ENCODE measurements around the gene MAMSTR. TPM values are rescaled to one million over a fixed set of nuclear protein-coding genes. Genes with fewer than 3 reads are reported as not detected.
A peak's percentile ranks its signal among the peaks of the same experiment; 100 is the strongest.

The MAMSTR gene
- polyA plus RNA-seq, 1 donor (not counting 4 experiments of a cell fraction or from before 2014, with no cell fraction given), result 0.35 TPM

GRCh38 chr19:48728911-48729664 is 9.6 kb upstream of the MAMSTR start:
- H3K4me2 ChIP-seq (ENCODE audit: control insufficient read depth, extremely low read depth, insufficient read depth, low read depth, low read length), result peak overlapping the region; percentile 55
- peak overlapping the region in 2 of 3 experiments; percentile 24 to 56 for H3K4me3 ChIP-seq (ENCODE audit: control insufficient read depth in 2 of 3, extremely low read depth in 1 of 3, insufficient read depth in 2 of 3, low read depth in 1 of 3, low read length in 3 of 3)
- FAIRE-seq (no peak), DNase-seq (ENCODE audit: low read depth, low spot score) (no peak)
- H3K79me2 ChIP-seq (ENCODE audit: control insufficient read depth, insufficient read depth, low read length), result no peaks in the 10 kb centered on the region
- no peaks in the 10 kb centered on the region for H3K27me3 ChIP-seq (ENCODE audit: control insufficient read depth, extremely low read depth, insufficient read depth, low read length)
- H3K36me3 ChIP-seq (ENCODE audit: control insufficient read depth in 2 of 2, extremely low read depth in 1 of 2, insufficient read depth in 2 of 2, low read length in 2 of 2), result peaks cover 0 to 6% of the 10 kb centered on the region in 2 experiments
- dilution Hi-C loops (cut with MboI; ENCODE audit: extremely low pct_ligation_motif_present, low sequenced_read_pairs), result no loop called here
- H2AFZ ChIP-seq (ENCODE audit: control insufficient read depth, low read length), result peak overlapping the region; percentile 46
- peak overlapping the region; percentile 35 for H3K9ac ChIP-seq (ENCODE audit: control insufficient read depth, extremely low read depth, insufficient read depth, low read length)
- peaks cover 14% of the 10 kb centered on the region for H3K4me1 ChIP-seq (ENCODE audit: control insufficient read depth, extremely low read depth, insufficient read depth, low read length)
- H3K9me3 ChIP-seq (ENCODE audit: control insufficient read depth, low read depth, low read length), result no peaks in the 10 kb centered on the region
- no peak overlapping the region for H3K27ac ChIP-seq (ENCODE audit: control insufficient read depth, insufficient read depth, low read length)
- H3K9me1 ChIP-seq (ENCODE audit: control insufficient read depth, extremely low read depth, insufficient read depth, low read length), result no peaks in the 10 kb centered on the region
- H4K20me1 ChIP-seq (ENCODE audit: control insufficient read depth, extremely low read depth, insufficient read depth, low read length), result no peaks in the 10 kb centered on the region
- TF ChIP-seq CTCF (optimal IDR thresholded peaks at IDR 0.05 in 1 of 3, IDR thresholded peaks at IDR 0.05 in 1 of 3, conservative IDR thresholded peaks at IDR 0.05 in 1 of 3; ENCODE audit: extremely low read depth in 1 of 3, insufficient read depth in 2 of 3, low read length in 3 of 3), result peak in 2 of 3 experiments; percentile 4 to 34
- no peak for TF ChIP-seq EZH2 (IDR thresholded peaks at IDR 0.05; ENCODE audit: low read length)

- dilution Hi-C loops (cut with MboI; ENCODE audit: extremely low pct_ligation_motif_present, low sequenced_read_pairs), result no loop called here
- H3K27ac ChIP-seq (ENCODE audit: control insufficient read depth, insufficient read depth, low read length), result no peak overlapping the region
- no peak for FAIRE-seq
Measured at GRCh38 chr19:48726556-48726955, 7.0 kb upstream of the MAMSTR start.

More at GRCh38 chr19:48726556-48726955, 7.0 kb upstream of the MAMSTR start:
- DNase-seq (ENCODE audit: low read depth, low spot score), result no peak
- Histone ChIP-seq H3K4me2 (ENCODE audit: control insufficient read depth, extremely low read depth, insufficient read depth, low read depth, low read length) (no peak overlapping the region), H3K36me3 (ENCODE audit: control insufficient read depth in 2 of 2, extremely low read depth in 1 of 2, insufficient read depth in 2 of 2, low read length in 2 of 2) (peaks cover 0 to 6% of the 10 kb centered on the region in 2 experiments), H3K9me1 (ENCODE audit: control insufficient read depth, extremely low read depth, insufficient read depth, low read length) (no peaks in the 10 kb centered on the region), H3K4me3 (ENCODE audit: control insufficient read depth in 2 of 3, extremely low read depth in 1 of 3, insufficient read depth in 2 of 3, low read depth in 1 of 3, low read length in 3 of 3) (no peak overlapping the region), H3K27me3 (ENCODE audit: control insufficient read depth, extremely low read depth, insufficient read depth, low read length) (no peaks in the 10 kb centered on the region), H3K4me1 (ENCODE audit: control insufficient read depth, extremely low read depth, insufficient read depth, low read length) (peaks cover 14% of the 10 kb centered on the region), H2AFZ (ENCODE audit: control insufficient read depth, low read length) (peak overlapping the region; percentile 8), H3K9me3 (ENCODE audit: control insufficient read depth, low read depth, low read length) (no peaks in the 10 kb centered on the region), H4K20me1 (ENCODE audit: control insufficient read depth, extremely low read depth, insufficient read depth, low read length) (no peaks in the 10 kb centered on the region), H3K9ac (ENCODE audit: control insufficient read depth, extremely low read depth, insufficient read depth, low read length) (no peak overlapping the region), H3K79me2 (ENCODE audit: control insufficient read depth, insufficient read depth, low read length) (no peaks in the 10 kb centered on the region)
- no peak for TF ChIP-seq EZH2 (IDR thresholded peaks at IDR 0.05; ENCODE audit: low read length)
- TF ChIP-seq CTCF (optimal IDR thresholded peaks at IDR 0.05 in 1 of 3, IDR thresholded peaks at IDR 0.05 in 1 of 3, conservative IDR thresholded peaks at IDR 0.05 in 1 of 3; ENCODE audit: extremely low read depth in 1 of 3, insufficient read depth in 2 of 3, low read length in 3 of 3), result no peak
